Cardiac fibroblast (primary cell): Measurements from ENCODE around the gene SLC23A2.
"Not testable (repeated sequence)": the region's sequence is repeated elsewhere in the genome, so short reads cannot be mapped to it uniquely, and the experiment has no call there.

Experiments
- DNase-seq, 2 donors: peaks; one replicate each; pipeline versions ENCODE4 v3.0.0 to v3.0.0-alpha.2; 2010; ENCODE audit warnings: low read depth in 2 of 2
- H3K4me3 ChIP-seq, 2 donors: replicated peaks in 1 of 2; 1 replicate in 1 of 2; 2 replicates in 1 of 2; pipeline ENCODE4 v1.5.1; 2011; ENCODE audit warnings: low read depth in 2 of 2, low read length in 2 of 2, mild to moderate bottlenecking in 2 of 2, moderate library complexity in 1 of 2
- TF ChIP-seq, protein P1 (sequence below): IDR thresholded peaks from one replicate; pipeline ENCODE4 v1.5.1; 2011; ENCODE audit warnings: low read depth, mild to moderate bottlenecking, low read length, inconsistent platforms

The SLC23A2 gene

DNA sequence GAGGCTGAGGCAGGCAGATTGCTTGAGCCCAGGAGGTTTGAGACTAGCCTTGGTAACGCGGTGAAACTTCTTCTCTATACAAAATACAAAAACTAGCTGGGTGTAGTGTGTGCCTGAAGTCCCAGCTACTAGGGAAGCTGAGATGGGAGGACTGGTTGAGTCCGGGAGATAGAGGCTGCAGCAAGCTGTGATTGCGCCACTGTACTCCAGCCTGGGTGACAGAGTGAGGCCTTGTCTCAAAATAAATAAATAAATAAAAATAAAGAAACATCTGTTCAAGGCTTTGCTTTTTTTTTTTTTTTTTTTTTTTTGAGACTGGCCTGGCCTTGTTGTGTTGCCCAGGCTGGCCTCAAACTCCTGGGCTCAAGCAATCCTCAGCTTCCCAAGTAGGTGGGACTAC, 23.7 kb upstream of the SLC23A2 start:
- no peak overlapping the region for H3K4me3 ChIP-seq
- no peak for DNase-seq
- TF ChIP-seq, protein P1, sequence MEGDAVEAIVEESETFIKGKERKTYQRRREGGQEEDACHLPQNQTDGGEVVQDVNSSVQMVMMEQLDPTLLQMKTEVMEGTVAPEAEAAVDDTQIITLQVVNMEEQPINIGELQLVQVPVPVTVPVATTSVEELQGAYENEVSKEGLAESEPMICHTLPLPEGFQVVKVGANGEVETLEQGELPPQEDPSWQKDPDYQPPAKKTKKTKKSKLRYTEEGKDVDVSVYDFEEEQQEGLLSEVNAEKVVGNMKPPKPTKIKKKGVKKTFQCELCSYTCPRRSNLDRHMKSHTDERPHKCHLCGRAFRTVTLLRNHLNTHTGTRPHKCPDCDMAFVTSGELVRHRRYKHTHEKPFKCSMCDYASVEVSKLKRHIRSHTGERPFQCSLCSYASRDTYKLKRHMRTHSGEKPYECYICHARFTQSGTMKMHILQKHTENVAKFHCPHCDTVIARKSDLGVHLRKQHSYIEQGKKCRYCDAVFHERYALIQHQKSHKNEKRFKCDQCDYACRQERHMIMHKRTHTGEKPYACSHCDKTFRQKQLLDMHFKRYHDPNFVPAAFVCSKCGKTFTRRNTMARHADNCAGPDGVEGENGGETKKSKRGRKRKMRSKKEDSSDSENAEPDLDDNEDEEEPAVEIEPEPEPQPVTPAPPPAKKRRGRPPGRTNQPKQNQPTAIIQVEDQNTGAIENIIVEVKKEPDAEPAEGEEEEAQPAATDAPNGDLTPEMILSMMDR = no peak

DNA sequence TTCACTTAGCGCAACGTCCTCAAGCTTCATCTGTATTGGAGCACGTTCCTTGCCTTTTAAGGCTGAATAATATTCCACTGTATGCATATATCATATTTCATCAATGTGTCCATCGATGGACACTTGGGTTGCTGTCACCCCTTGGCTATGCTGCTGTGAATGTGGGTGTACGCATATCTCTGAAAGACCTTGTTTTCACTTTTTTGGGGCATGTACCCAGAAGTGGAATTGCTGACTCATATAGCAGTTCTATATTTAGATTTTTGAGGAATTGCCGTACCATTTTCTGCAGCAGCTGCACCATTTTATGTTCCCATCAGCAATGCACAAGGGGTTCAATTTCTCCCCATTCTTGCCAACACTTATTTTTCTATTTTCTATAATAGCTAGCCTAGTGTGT, 22.8 kb upstream of the SLC23A2 start:
- no peak overlapping the region for H3K4me3 ChIP-seq
- TF ChIP-seq, protein P1 = no peak
- peak; percentile 22 to 27 for DNase-seq

DNA sequence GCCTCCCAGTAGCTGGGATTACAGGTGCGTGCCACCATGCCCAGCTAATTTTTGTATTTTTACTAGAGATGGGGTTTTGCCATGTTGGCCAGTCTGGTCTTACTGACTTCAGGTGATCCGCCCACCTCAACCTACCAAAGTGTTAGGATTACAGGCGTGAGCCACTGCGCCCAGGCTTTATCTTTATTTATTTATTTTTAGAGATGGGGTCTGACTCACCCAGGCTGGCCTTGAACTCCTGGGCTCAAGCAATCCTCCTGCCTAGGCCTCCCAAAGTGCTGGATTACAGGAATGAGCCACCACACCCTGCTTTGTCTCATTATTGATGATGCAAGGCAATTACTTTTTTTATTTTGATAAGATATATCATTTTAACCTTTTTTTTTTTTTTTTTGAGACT, 21.9 kb upstream of the SLC23A2 start:
- not testable (repeated sequence) for H3K4me3 ChIP-seq, DNase-seq

DNA sequence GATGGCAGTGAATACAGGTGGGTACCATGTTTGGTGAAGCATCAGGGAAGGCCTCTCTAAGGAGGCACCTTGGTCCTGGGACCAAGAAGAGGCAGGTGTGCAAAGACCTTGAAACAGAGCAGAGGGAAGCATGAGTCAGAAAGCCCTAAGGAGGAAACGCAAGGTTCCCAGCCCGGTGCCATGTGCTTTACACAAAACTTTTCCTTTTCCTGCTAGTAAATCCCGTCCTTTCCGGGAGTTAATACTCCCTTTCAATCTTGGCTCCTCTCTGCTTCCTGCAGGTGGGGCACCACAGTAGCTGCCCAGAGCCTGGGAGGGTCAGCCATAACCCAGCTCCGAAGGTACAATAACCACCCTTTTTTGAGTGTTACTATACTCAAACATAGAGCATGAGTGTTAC, 19.4 kb upstream of the SLC23A2 start:
- no peak for DNase-seq
- TF ChIP-seq, protein P1 = no peak
- H3K4me3 ChIP-seq = no peak overlapping the region

DNA sequence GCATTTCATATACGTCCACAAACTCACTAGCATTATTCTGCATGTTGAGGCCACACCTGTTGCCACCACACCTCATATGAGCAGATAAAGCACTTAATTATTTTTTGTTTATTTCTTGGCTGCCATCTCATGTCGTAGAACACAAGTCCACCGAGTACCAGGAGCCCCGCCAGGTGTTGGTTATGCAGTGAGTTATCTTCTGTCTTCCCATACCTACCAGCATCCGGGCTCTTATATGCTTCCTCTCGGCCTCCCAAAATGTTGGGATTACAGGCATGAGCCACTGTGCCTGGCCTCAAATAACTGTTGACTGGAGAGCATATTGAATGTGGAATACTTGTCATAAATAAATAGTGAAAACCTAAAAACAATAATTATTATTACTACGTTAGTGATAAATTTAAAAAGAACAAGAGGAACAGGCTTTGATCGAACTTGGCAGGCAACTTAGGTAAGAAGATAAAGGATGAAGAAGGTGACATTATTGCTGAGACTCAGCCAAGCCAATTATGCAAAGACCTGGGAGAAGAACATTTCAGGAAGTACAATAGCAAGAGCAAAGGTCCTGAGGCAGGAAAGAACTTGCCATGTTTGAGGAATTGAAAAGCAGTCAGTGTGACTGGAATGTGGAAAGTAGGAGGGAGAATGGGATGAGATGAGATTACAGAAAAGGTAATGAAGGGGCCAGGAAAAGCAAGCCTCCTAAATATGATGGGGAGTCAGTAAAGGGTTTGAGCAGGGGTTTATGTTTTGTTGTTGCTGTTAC, 12.6 kb upstream of the SLC23A2 start:
- TF ChIP-seq, protein P1 = no peak
- H3K4me3 ChIP-seq = no peak overlapping the region
- no peak for DNase-seq

DNA sequence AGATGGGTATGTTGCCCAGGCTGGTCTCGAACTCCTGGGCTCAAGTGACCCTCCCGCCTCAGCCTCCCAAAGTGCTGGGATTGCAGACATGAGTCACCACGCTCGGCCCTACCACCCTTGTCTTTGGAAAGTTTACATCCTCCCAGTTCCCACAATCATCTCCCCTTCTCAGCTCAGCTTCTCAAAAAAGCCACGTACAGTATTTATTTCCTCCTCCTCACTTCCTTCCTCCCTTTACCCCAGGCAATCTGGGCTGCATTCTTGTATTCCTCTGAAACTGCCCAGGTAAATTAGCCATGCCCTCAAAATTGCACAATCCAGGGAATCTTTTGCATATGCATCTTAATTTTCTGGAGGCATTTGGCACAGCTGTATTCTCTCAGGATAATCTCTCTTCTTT, 7.4 kb upstream of the SLC23A2 start:
- no peak for DNase-seq
- TF ChIP-seq, protein P1 = no peak
- no peak overlapping the region for H3K4me3 ChIP-seq

DNA sequence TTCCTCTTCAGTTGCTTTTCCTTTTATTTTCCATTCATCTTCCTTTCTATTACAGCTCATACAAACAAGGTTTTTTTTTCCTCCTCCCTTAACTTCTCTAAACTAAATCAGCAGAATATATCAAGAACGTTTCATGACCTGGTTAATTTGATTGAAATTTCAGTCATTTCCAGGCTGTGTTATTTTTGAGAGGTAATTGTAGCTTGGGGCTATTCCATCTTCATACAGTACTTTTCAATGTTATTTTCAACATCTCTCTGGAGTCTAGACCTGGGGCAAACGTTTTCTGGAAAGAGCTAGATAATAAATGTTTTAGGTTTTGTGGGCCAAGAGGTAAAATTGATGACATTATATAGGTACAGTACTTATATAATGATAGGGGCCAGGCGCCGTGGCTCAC, 4.0 kb upstream of the SLC23A2 start:
- TF ChIP-seq, protein P1 = no peak
- no peak for DNase-seq

DNA sequence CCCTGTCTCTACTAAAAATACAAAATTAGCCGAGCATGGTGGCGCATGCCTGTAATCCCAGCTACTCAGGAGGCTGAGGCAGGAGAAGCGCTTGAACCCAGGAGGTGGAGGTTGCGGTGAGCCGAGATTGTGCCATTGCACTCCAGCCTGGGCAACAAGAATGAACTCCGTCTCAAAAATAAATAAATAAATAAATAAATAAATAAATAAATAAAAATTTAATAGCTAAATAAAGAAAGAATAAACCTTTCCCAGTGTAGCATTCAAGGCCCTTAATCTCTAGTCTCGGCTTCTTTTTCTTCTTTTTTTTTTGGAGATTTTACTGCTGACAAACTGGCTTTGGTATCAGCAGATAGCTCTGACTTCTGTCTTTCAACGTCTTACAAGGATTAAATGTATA, 3.5 kb upstream of the SLC23A2 start:
- H3K4me3 ChIP-seq, DNase-seq: not testable (repeated sequence)

More for the DNA sequence above, 4.0 kb upstream of the SLC23A2 start:
- H3K4me3 ChIP-seq = no peak overlapping the region
